ENCODE results near the gene EPHA6.
A peak's percentile ranks its signal among the peaks of the same experiment; 100 is the strongest.

EPHA6 gene

GRCh38 chr3:96813820-96814650, at the start of gene EPHA6:
TSS of gene EPHA6 (plus strand) at chr3:96814594.
- no peak for DNase-seq

GRCh38 chr3:96776818-96777217, 37.6 kb upstream of the EPHA6 start:
- DNase-seq, result no peak

DNA sequence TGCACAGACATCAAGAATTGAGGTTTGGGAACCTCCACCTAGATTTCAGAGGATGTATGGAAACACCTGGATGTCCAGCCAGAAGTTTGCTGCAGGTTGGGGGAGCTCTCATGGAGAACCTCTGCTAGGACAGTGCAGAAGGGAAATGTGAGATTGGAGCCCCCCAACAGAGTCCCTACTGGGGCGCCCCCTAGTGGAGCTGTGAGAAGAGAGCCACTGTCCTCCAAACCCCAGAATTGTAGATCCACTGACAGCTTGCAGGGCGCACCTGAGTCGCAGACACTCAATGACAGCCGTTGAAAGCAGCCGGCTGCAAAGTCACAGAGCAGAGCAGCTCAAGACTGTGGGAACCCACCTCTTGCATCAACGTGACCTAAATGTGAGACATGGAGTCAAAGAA, 34.6 kb upstream of the EPHA6 start:
- no peak for DNase-seq

GRCh38 chr3:96796101-96796500, 18.3 kb upstream of the EPHA6 start:
- no peak for DNase-seq

- DNase-seq, result no peak
Observed at GRCh38 chr3:96803870-96804269, 10.5 kb upstream of the EPHA6 start.

- DNase-seq, result no peak
Observed at GRCh38 chr3:96806341-96806740, 8.1 kb upstream of the EPHA6 start.

DNA sequence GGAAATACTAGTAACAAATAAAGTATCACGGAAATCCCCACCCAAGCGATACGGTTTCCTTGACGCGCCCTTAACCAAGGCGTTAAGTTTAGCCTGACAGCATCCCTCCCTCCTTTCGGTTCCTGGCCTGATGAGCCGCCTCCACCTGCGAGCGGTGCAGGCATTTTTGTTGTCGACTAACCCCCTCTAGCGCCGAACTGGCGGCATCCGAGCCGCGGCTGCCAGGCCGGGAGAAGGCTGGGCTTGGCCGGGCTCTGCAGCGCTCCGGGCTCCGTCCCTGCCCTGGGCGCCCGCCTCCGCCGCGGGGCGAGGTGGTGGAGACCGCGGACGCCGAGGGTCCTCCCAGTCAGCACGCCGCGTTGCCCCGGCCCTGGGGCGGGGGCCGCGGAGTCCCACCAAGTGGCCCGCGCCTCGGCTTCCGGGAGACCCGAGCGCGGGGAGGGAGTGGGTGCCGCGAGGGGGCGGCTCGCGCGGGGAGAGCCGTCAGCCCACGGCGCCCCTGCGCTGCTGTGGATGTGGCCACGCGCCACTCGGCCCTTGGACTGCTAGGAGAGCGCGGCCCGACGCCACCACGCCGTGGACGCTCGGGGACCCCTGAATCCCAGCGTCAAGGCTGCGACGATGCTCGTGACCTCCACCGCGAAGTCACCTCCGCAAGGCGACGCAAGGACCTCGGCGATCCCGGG, 1.1 kb upstream of the EPHA6 start:
- DNase-seq, result peak; percentile 51

GRCh38 chr3:96814651-96815567, 515 bp downstream of the EPHA6 start:
- DNase-seq, result no peak

DNA sequence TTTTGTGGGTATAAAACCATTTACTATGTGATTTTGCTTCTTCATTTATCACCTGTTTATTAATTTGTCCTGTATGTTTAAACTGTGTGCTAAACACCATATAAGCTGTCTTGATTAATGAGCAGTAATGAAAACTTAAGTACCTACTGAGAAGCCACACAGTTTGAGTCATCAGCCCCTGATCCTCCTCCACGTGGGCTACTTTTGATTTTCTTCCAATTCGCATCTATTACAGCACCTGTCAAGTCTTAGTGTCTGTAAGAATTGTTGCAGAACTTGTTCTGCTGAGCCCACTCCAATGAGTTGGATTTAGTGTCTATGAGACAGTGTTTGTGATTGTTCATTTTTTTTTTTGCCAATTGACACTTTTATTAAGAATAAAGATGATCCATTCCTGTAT, 16.8 kb downstream of the EPHA6 start:
- no peak for DNase-seq

DNA sequence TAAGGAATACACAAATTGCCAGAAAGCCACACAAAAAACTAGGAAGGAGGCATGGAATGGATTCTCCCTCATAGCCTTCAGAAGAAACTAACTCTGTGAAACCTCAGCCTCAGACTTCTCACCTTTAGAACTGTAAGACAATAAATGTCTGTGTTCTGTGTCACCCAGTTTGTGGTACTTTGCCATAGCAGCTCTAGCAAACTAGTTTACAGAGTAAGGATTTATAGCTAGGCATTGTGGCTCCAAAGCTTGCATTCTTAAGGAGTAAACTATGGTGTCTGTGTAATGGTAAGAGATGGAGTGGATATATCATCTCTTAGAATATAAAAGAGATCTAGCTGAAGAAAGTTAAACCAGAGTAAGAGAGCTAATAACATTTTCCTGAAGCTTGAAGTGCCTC, 18.9 kb downstream of the EPHA6 start:
- DNase-seq, result no peak

GRCh38 chr3:96836153-96836915, 21.9 kb downstream of the EPHA6 start:
- DNase-seq, result no peak

GRCh38 chr3:96843505-96844203, 29.3 kb downstream of the EPHA6 start:
- DNase-seq, result no peak

DNA sequence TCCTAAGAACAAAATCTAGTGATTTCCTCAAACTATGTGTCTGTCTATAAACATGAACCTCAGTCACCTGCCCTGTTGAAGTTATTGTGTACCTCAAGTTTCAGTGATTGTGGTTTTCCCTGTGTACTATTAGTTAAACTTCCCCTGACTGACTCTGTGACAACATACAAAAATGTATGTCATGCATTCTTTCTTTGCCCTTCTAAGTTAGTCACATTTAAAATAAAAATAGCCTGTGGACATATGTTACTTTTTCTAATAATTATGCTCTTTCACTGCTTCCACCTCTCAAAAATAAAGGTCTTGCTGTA, 29.8 kb downstream of the EPHA6 start:
- no peak for DNase-seq

DNA sequence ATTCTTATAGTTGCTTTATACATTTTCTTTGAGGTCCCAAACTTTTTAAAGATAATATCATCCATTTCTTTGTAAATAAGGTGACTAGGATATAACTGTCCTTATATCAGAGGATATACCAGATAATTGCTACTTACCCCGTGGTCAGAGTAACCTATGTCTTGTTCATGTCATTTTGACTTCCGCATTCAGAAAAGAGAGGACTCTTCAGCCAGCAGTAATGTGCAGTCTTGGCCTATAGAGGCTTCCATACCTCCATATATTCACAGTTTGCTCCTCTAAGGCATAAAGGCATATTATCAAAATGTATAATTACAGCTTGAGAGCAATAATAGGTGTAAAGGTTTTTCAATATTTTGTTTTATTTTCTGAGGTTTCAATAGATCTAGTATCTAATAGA, 38.5 kb downstream of the EPHA6 start:
- no peak for DNase-seq

DNA sequence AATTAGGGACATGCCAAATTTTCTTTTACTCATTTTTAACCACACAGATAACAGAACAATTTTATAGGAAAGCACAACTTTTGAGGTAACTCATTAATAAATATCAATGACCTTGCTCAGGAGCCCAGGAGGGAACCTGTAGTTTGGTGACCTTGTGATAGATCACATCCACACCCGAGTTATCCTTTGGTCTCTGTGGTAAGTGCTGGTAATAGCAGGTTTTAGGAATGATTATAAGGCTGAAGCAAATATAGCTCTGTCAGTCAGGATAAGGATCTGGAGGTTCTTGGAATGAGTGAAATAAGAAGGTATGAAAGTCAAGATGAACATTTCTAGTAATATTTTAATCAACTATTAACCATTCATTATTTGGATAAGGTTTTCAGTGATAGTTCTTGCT, 46.5 kb downstream of the EPHA6 start:
- no peak for DNase-seq

- DNase-seq, result peak; percentile 53
Observed at GRCh38 chr3:96863129-96863740, 48.8 kb downstream of the EPHA6 start.

- no peak for DNase-seq
Observed at GRCh38 chr3:96865605-96866004, 51.2 kb downstream of the EPHA6 start.

DNA sequence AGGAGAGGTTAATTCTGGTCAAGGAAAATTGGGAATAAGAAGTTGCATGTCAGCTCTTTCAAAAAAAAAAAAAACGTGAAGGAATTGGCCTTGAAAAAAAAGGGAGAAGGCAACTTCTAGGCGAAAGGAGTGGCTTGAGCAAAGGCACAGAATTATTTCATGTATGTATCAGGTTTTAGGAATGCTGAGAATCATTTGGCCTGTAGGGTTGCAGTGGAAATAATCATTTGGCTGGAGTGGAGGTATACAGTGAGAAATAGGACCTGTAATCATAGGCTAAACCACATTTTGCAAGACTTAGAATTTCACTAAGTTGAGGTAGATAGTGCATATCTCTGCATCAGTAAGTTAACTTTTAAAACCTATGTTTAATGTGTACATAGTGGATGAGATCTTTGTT, 54.9 kb downstream of the EPHA6 start:
- no peak for DNase-seq

DNA sequence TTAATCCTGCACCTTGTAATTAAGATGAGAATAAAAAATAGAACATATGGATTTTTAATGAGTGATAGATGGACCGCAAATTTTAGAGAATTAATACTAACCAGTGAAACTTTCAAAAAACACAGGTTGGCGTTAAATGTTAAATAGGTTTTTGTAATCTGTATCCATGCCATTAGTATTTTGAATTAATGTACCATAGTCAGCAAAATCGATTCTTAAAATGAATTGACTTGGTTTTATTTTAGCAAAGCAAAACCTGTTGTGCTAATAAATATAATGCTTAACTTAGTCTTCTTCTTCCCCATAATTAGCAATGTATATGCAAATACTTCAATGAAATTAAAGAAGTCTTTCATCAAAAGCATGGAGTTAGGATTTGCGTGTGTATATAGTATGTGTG, 63.1 kb downstream of the EPHA6 start:
- DNase-seq, result no peak

DNA sequence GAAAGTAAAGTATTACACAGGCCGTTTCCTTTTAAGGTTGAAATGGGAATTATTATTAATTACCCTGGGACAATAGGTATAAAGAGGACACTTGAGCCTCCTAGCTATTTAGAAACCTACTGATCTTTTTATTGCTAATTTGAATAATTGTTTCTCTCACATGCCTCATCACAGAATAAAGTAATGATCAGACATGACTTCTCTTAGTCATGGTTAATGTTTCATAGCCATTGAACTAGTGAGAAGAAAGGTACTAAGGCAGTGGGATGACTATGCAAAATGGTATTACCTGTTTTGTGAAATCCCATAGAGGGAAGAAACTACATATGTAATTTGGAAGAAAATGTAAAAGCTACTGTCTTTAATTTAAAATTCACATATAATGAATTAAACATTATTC, 85.6 kb downstream of the EPHA6 start:
- DNase-seq, result no peak

DNA sequence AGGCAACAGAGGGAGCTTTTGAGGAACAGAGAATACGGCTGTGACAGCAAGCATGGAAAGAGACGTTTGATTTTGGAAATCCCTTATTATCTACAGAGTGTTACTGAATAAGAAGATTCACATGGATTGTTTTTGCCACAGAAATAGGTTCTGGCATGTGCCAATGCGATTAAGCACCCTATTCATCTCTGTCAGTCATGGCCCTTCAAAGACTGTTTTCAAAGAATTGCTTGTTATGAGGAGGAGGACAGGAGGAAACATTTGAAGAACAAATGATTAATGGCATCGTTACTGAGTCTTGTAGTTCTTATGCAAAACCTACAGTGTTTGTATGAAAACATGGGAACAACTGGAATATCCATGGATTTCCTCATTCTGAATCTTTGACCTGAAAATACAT, 86.2 kb downstream of the EPHA6 start:
- DNase-seq, result no peak

DNA sequence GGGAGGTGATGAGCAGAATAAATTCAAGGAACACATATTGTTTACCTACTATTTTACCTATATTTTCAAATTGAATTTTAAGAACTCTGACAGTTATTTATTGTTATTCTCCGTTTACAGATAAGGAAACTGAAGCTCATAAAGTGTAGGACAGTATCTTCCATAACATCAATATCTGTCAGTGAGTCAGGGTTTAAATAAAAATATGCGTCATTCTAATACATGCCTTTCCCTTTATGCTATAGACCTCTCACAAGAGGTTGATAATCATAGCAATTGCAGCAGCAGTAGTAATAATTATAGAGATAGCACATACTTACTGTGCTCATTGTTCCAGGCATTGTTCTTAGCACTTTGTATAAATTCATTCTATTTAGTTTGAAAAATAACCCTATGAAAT, 101.1 kb downstream of the EPHA6 start:
- no peak for DNase-seq
